Neutrophil (primary cell): ENCODE data around the gene STAT5A.

Experiments
- H3K27ac ChIP-seq: fragments of 200-600 bp; sonication (generic); 2 replicates; pipeline ENCODE4 v1.5.1; 2016; ENCODE audit warnings: mild to moderate bottlenecking, moderate library complexity
- H3K27me3 ChIP-seq: fragments of 200-600 bp; sonication (generic); 2 replicates; pipeline ENCODE4 v1.6.0; 2016; ENCODE audit warnings: mild to moderate bottlenecking
- H3K36me3 ChIP-seq: fragments of 200-600 bp; sonication (generic); 2 replicates; pipeline ENCODE4 v1.5.1; 2017
- H3K4me1 ChIP-seq, 2 experiments: fragments of 200-600 bp in 1 of 2; sonication (generic) in 1 of 2; 1 replicate in 1 of 2; 2 replicates in 1 of 2; pipeline versions ENCODE4 v1.5.1 to v1.6.1; 2013 to 2016; ENCODE audit warnings: low read depth in 1 of 2, low read length in 1 of 2, mild to moderate bottlenecking in 1 of 2, moderate library complexity in 1 of 2; ENCODE audit not compliant: control insufficient read depth in 1 of 2, insufficient read depth in 1 of 2
- H3K4me3 ChIP-seq, 2 experiments: fragments of 200-600 bp in 1 of 2; sonication (generic) in 1 of 2; 1 replicate in 1 of 2; 2 replicates in 1 of 2; pipeline ENCODE4 v1.5.1; 2013 to 2016; ENCODE audit warnings: low read depth in 1 of 2, low read length in 1 of 2, mild to moderate bottlenecking in 1 of 2, moderate library complexity in 1 of 2
- H3K9me3 ChIP-seq: fragments of 200-600 bp; sonication (generic); 2 replicates; pipeline ENCODE4 v1.5.1; 2016
- TF ChIP-seq, protein P1 (sequence below): fragments of 200-600 bp; sonication (generic); IDR thresholded peaks from 2 replicates; pipeline ENCODE4 v1.5.1; 2016; ENCODE audit warnings: antibody characterized with exemption

Gene STAT5A

DNA sequence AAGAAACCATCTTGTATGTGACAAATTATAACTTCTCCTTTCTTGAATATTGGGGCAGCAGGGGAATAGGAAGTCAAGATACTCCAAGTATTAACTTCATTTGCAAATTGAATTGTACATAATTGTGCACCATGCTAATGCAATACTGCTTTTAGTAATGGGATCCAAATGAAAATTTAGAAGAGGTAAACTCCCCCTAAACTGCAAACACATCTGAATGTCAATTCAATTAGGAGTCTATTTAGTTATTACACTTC lies 16.6 kb upstream of the STAT5A start:
- Histone ChIP-seq H3K4me3 (peak overlapping the region; percentile 35 to 84), H3K9me3 (no peaks in the 10 kb centered on the region), H3K4me1 (peaks cover 63 to 73% of the 10 kb centered on the region in 2 experiments), H3K36me3 (no peaks in the 10 kb centered on the region), H3K27ac (peak overlapping the region; percentile 90), H3K27me3 (no peaks in the 10 kb centered on the region)
- TF ChIP-seq, protein P1, sequence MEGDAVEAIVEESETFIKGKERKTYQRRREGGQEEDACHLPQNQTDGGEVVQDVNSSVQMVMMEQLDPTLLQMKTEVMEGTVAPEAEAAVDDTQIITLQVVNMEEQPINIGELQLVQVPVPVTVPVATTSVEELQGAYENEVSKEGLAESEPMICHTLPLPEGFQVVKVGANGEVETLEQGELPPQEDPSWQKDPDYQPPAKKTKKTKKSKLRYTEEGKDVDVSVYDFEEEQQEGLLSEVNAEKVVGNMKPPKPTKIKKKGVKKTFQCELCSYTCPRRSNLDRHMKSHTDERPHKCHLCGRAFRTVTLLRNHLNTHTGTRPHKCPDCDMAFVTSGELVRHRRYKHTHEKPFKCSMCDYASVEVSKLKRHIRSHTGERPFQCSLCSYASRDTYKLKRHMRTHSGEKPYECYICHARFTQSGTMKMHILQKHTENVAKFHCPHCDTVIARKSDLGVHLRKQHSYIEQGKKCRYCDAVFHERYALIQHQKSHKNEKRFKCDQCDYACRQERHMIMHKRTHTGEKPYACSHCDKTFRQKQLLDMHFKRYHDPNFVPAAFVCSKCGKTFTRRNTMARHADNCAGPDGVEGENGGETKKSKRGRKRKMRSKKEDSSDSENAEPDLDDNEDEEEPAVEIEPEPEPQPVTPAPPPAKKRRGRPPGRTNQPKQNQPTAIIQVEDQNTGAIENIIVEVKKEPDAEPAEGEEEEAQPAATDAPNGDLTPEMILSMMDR = no peak

DNA sequence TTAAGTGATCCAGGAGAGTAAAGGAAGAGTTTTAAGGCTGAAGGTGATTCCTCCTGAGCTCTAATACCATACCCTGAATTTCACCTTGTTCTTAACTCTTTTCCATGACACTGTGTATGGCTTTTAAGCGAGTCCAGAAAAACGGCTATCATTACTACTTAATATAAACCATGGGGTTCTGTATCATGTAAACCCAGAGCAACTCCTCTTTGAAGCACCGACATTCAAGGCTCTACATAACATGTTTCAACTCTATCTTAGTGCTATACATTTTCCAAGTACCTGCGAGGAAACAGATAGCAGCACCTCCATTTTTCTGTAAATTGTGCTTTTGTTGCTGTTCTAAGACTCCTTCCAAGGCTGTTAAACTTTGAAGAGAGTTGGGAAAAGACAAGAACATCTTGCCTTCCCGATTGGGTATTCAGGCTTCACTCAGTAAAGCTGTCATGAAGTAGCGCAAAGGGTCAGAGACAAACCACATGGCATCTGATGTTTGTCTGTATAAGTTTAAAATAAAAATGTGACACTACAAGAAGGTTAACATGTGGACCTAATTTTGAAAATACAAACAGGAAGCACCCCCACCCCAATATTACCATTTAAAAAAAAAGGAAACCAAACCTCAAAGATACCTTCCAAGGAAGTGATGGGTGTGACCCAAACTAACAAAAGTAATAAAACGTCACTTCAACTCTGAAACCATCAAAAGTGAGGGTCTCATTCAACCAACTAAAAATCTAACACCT lies 16.0 kb upstream of the STAT5A start:
- Histone ChIP-seq H3K4me3 (peak overlapping the region; percentile 35 to 84), H3K27ac (peak overlapping the region; percentile 90)

DNA sequence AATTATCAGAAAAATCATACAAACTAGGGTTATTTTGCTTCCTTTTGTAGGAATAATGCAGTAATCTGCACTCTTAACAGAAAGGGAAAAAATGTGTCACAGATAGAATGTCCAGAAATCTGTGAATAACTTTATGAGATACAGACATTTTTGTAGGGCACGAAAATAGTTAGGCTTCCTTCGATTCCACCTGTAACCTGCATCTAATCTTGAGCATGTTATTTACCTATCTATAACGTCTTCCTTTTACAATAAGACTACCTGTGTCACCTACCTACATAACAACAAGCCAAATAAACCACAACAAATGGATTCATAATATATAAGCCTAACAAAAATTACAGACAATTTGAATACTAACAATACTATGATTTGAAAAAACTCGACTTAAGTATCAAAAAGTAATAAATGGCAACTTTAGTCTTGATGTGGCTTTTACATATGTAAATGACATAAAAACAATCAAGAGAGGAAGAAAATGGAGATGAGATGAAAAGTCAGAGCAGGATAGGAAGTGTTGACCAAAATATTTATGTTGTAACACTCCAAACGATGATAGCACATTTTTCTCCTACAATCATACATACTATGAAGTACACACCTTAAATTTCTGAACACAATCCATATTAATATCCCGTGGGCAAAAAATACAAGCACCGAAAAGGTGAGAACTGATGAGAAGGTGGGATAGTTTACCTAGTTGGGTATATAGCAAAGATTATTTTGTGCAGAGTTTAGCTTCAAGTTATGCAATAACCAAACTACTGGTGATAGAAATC lies 14.6 kb upstream of the STAT5A start:
- H3K4me3 ChIP-seq = peak overlapping the region; percentile 84 to 97
- H3K9me3 ChIP-seq = no peaks in the 10 kb centered on the region
- H3K27me3 ChIP-seq = no peaks in the 10 kb centered on the region
- no peaks in the 10 kb centered on the region for H3K36me3 ChIP-seq
- TF ChIP-seq, protein P1 = no peak
- peak overlapping the region; percentile 90 for H3K27ac ChIP-seq
- H3K4me1 ChIP-seq = peaks cover 52 to 62% of the 10 kb centered on the region in 2 experiments

More for the DNA sequence above, 16.0 kb upstream of the STAT5A start:
- no peaks in the 10 kb centered on the region for H3K36me3 ChIP-seq
- no peaks in the 10 kb centered on the region for H3K27me3 ChIP-seq
- no peaks in the 10 kb centered on the region for H3K9me3 ChIP-seq
- TF ChIP-seq, protein P1 = no peak
- H3K4me1 ChIP-seq = peaks cover 63 to 73% of the 10 kb centered on the region in 2 experiments

DNA sequence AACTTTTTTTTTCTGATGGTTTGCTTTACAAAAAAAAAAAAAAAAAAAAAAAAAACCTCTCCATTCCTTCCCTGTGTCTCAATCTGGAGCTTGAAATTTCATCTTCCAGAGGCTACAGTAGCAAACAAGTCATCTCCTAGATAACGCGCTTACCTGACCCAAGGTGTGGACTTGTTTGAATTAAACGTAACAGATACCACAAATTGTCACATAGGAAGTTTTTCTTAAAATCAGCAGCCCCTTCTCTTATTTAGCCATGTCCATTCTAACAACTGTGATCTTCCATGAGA lies 14.1 kb upstream of the STAT5A start:
- H3K27me3 ChIP-seq = no peaks in the 10 kb centered on the region
- peak overlapping the region; percentile 84 to 97 for H3K4me3 ChIP-seq
- TF ChIP-seq, protein P1 = no peak
- no peaks in the 10 kb centered on the region for H3K9me3 ChIP-seq
- peaks cover 52 to 61% of the 10 kb centered on the region in 2 experiments for H3K4me1 ChIP-seq
- H3K27ac ChIP-seq = peak overlapping the region; percentile 90
- H3K36me3 ChIP-seq = no peaks in the 10 kb centered on the region

GRCh38 chr17:42274812-42275526 lies 13.3 kb upstream of the STAT5A start:
- H3K36me3 ChIP-seq = no peaks in the 10 kb centered on the region
- H3K4me3 ChIP-seq = peak overlapping the region; percentile 84 to 97
- H3K27me3 ChIP-seq = no peaks in the 10 kb centered on the region
- TF ChIP-seq, protein P1 = no peak
- no peaks in the 10 kb centered on the region for H3K9me3 ChIP-seq
- H3K27ac ChIP-seq = peak overlapping the region; percentile 90
- peaks cover 50 to 58% of the 10 kb centered on the region in 2 experiments for H3K4me1 ChIP-seq
